ENCODE data around the gene SNX27.

SNX27 gene

GRCh38 chr1:151692226-151692625 lies 80.4 kb downstream of the SNX27 start:
- TF ChIP-seq MYC (IDR thresholded peaks at IDR 0.05; ENCODE audit: low read depth, low read length), result no peak
- no peak for TF ChIP-seq POLR2A (IDR thresholded peaks at IDR 0.05; ENCODE audit: extremely low read depth, insufficient read length)
- TF ChIP-seq CTCF (IDR thresholded peaks at IDR 0.05; ENCODE audit: low read depth, low read length), result no peak
- no peak for TF ChIP-seq MAX (IDR thresholded peaks at IDR 0.05; ENCODE audit: low read depth, low read length)
- H3K4me3 ChIP-seq (ENCODE audit: low read depth, low read length), result no peak overlapping the region
- no peak for DNase-seq (ENCODE audit: low read depth)

- TF ChIP-seq MYC (IDR thresholded peaks at IDR 0.05; ENCODE audit: low read depth, low read length) (no peak), MAX (IDR thresholded peaks at IDR 0.05; ENCODE audit: low read depth, low read length) (no peak), CTCF (IDR thresholded peaks at IDR 0.05; ENCODE audit: low read depth, low read length) (peak; percentile 40), POLR2A (IDR thresholded peaks at IDR 0.05; ENCODE audit: extremely low read depth, insufficient read length) (no peak)
- DNase-seq (ENCODE audit: low read depth), result peak; percentile 22
These were observed 81.3 kb downstream of the SNX27 start for GRCh38 chr1:151693057-151693651.

GRCh38 chr1:151701515-151701914 lies 89.7 kb downstream of the SNX27 start:
- TF ChIP-seq POLR2A (IDR thresholded peaks at IDR 0.05; ENCODE audit: extremely low read depth, insufficient read length), result no peak
- no peak for TF ChIP-seq MYC (IDR thresholded peaks at IDR 0.05; ENCODE audit: low read depth, low read length)
- TF ChIP-seq MAX (IDR thresholded peaks at IDR 0.05; ENCODE audit: low read depth, low read length), result no peak
- no peak for DNase-seq (ENCODE audit: low read depth)
- no peak overlapping the region for H3K4me3 ChIP-seq (ENCODE audit: low read depth, low read length)

More at GRCh38 chr1:151693057-151693651, 81.3 kb downstream of the SNX27 start:
- no peak overlapping the region for H3K4me3 ChIP-seq (ENCODE audit: low read depth, low read length)

GRCh38 chr1:151702936-151703335 lies 91.1 kb downstream of the SNX27 start:
- TF ChIP-seq MYC (IDR thresholded peaks at IDR 0.05; ENCODE audit: low read depth, low read length), result no peak
- TF ChIP-seq CTCF (IDR thresholded peaks at IDR 0.05; ENCODE audit: low read depth, low read length), result no peak
- no peak for TF ChIP-seq POLR2A (IDR thresholded peaks at IDR 0.05; ENCODE audit: extremely low read depth, insufficient read length)
- no peak for TF ChIP-seq MAX (IDR thresholded peaks at IDR 0.05; ENCODE audit: low read depth, low read length)
- H3K4me3 ChIP-seq (ENCODE audit: low read depth, low read length), result no peak overlapping the region
- no peak for DNase-seq (ENCODE audit: low read depth)

- no peak for DNase-seq (ENCODE audit: low read depth)
- TF ChIP-seq POLR2A (IDR thresholded peaks at IDR 0.05; ENCODE audit: extremely low read depth, insufficient read length), result no peak
- no peak for TF ChIP-seq MYC (IDR thresholded peaks at IDR 0.05; ENCODE audit: low read depth, low read length)
- no peak for TF ChIP-seq CTCF (IDR thresholded peaks at IDR 0.05; ENCODE audit: low read depth, low read length)
- TF ChIP-seq MAX (IDR thresholded peaks at IDR 0.05; ENCODE audit: low read depth, low read length), result no peak
- H3K4me3 ChIP-seq (ENCODE audit: low read depth, low read length), result no peak overlapping the region
These were observed 92.0 kb downstream of the SNX27 start for GRCh38 chr1:151703813-151704212.

- H3K4me3 ChIP-seq (ENCODE audit: low read depth, low read length), result no peak overlapping the region
- no peak for DNase-seq (ENCODE audit: low read depth)
- TF ChIP-seq MYC (IDR thresholded peaks at IDR 0.05; ENCODE audit: low read depth, low read length), result no peak
These were observed 92.4 kb downstream of the SNX27 start for GRCh38 chr1:151704246-151704645.

GRCh38 chr1:151705146-151705545 lies 93.3 kb downstream of the SNX27 start:
- H3K4me3 ChIP-seq (ENCODE audit: low read depth, low read length), result no peak overlapping the region
- DNase-seq (ENCODE audit: low read depth), result no peak
- TF ChIP-seq CTCF (IDR thresholded peaks at IDR 0.05; ENCODE audit: low read depth, low read length), result no peak
- no peak for TF ChIP-seq POLR2A (IDR thresholded peaks at IDR 0.05; ENCODE audit: extremely low read depth, insufficient read length)
- no peak for TF ChIP-seq MYC (IDR thresholded peaks at IDR 0.05; ENCODE audit: low read depth, low read length)
- no peak for TF ChIP-seq MAX (IDR thresholded peaks at IDR 0.05; ENCODE audit: low read depth, low read length)

Data from NB4 (cell line).